ENCODE results near the gene LGR6. TPM values are rescaled to one million over a fixed set of nuclear protein-coding genes. Genes with fewer than 3 reads are reported as not detected.
A peak's percentile ranks its signal among the peaks of the same experiment; 100 is the strongest.

LGR6 gene
- total and polyA plus RNA-seq, 12 donors, result 0.06 to 1.0 (median 0.18) TPM; not detected in 3

DNA sequence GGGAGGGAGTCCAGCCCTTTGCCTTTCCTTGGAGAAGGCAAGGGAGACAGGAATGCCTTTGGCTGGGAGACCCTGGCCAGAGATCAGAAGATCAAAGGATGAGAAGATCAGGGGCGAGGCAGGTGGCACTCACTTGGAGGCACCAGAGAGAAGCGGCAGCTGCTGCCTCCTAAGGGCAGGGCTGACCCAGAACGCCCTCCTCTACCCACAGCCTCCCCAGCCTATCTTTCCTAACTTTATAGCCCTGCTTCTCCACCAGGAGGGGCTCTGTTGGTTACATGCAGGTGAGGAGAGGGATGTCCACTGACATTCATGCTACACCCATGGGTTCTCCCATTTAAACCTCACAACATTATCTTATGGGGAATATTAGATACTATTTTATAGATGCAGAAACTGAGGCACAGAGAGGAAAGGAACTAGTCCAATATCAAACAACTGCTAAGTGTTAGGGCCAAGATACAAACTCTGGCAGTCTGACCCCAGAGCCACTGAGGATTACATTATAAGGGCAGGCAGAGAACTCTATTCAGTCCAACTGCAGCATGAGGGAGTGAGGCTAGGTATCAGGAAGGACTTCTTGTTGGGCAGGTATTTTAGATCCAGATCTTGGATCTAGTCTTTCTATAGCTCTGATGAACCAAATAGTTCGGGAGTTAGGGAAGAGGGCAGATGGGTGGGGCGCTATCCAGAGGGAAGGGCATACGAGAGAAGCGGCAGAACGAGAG lies 19.9 kb downstream of the LGR6 start:
- no peaks in the 10 kb centered on the region for H3K4me1 ChIP-seq (replicated peaks in 1 of 2)
- DNase-seq, result no peak
- no peaks in the 10 kb centered on the region for H3K36me3 ChIP-seq (replicated peaks in 1 of 2)
- H3K27ac ChIP-seq, result no peak overlapping the region
- peak overlapping the region in 1 of 4 donors; percentile 42 for H3K4me3 ChIP-seq
- TF ChIP-seq, protein P1, sequence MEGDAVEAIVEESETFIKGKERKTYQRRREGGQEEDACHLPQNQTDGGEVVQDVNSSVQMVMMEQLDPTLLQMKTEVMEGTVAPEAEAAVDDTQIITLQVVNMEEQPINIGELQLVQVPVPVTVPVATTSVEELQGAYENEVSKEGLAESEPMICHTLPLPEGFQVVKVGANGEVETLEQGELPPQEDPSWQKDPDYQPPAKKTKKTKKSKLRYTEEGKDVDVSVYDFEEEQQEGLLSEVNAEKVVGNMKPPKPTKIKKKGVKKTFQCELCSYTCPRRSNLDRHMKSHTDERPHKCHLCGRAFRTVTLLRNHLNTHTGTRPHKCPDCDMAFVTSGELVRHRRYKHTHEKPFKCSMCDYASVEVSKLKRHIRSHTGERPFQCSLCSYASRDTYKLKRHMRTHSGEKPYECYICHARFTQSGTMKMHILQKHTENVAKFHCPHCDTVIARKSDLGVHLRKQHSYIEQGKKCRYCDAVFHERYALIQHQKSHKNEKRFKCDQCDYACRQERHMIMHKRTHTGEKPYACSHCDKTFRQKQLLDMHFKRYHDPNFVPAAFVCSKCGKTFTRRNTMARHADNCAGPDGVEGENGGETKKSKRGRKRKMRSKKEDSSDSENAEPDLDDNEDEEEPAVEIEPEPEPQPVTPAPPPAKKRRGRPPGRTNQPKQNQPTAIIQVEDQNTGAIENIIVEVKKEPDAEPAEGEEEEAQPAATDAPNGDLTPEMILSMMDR (IDR thresholded peaks at IDR 0.05), result no peak
- no peak for TF ChIP-seq POLR2A (IDR thresholded peaks at IDR 0.05)
- WGBS, 4 donors, result 45 to 51% (median 48%) methylated on average over 8 of the region's 8 CpGs
- peaks cover 23% of the 10 kb centered on the region for H3K27me3 ChIP-seq
- no peaks in the 10 kb centered on the region for H3K9me3 ChIP-seq (replicated peaks in 1 of 3)
- intact Hi-C loops (cut with DNase I), result no loop called here

DNA sequence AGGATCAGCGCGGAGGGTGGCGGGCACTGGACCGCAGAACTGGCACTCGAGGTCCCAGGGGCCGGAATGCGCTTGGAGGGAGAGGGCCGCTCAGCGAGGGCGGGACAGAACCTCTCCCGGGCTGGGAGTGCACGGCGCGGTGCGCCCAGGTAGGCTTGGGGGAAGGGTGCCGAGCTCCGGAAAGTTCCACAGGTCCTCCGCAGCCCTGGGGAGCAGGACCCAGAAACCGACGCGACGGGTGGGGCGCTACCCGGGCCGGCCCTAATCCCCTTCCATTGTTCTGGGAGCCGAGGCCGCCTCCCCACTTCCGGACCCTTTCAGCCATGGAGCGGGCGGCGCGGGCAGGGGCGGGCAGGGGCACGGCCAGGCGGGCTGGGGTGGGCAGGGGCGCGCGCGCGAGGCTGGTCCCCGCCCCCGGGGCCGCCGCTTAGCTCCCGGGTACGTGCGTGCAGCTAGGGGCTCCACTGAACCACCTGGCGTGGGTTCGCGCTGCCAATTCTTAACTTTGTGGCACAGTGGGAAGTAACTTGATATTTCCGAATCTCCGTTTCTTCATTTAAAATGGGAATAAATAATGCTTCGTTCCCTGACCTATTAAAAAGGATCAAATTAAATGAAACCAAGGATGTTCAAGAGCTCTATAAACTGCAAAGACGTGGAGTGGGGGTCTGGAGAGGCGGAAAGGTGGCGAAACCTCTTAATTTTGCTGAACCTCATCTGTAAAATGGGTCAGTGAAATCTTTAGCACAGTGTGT lies 20.7 kb downstream of the LGR6 start:
- Histone ChIP-seq H3K9me3 (replicated peaks in 1 of 3) (no peaks in the 10 kb centered on the region), H3K27ac (no peak overlapping the region), H3K4me1 (replicated peaks in 1 of 2) (no peaks in the 10 kb centered on the region), H3K4me3 (peak overlapping the region in 1 of 4 donors; percentile 42), H3K36me3 (replicated peaks in 1 of 2) (no peaks in the 10 kb centered on the region), H3K27me3 (peaks cover 28% of the 10 kb centered on the region)
- TF ChIP-seq POLR2A (IDR thresholded peaks at IDR 0.05), result no peak
- TF ChIP-seq, protein P1 (IDR thresholded peaks at IDR 0.05), result no peak
- intact Hi-C loops (cut with DNase I), result no loop called here
- DNase-seq, result no peak
- 6 to 19% (median 10%) methylated on average over 20 to 56 of the region's 56 CpGs for WGBS, 4 donors

DNA sequence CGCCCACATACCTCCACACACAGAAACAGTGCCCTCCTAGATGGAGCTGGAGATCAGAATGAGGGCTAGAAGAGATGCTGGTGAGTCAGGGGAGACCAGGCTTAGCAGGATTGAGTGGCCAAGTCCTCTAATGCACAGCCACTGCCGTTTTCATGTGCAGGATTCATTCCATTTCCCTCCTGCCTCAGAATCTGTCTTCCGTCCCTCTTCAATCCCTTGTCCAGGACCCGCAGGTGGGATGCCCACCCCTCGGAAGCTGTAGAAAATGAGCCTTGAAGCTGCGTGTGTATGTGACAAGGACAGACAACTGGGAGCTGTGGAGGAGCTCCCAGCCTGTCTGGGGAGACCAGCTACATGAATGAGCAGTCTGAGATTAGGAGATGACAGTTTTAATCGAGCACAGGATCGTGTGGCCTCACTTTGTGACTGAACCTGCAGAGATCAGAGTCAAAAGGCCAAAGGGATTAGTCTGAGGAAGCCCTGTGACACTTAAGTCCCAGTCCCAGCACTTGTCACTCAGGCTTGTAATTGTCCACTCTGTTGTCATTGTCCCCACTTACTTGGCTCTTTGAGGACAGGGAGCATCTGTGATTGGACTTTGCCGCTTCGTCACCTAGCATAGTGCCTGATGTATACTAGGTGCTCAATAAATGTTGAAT lies 22.0 kb downstream of the LGR6 start:
- no peak overlapping the region for H3K27ac ChIP-seq
- H3K4me3 ChIP-seq, result no peak overlapping the region
- TF ChIP-seq POLR2A (IDR thresholded peaks at IDR 0.05), result no peak
- TF ChIP-seq, protein P1 (IDR thresholded peaks at IDR 0.05), result no peak
- peaks cover 30% of the 10 kb centered on the region for H3K27me3 ChIP-seq
- DNase-seq, result no peak
- no peaks in the 10 kb centered on the region for H3K4me1 ChIP-seq (replicated peaks in 1 of 2)
- no peaks in the 10 kb centered on the region for H3K9me3 ChIP-seq (replicated peaks in 1 of 3)
- intact Hi-C loops (cut with DNase I), result no loop called here
- H3K36me3 ChIP-seq (replicated peaks in 1 of 2), result no peaks in the 10 kb centered on the region
- 77 to 79% (median 78%) methylated on average over 10 of the region's 10 CpGs for WGBS, 4 donors

DNA sequence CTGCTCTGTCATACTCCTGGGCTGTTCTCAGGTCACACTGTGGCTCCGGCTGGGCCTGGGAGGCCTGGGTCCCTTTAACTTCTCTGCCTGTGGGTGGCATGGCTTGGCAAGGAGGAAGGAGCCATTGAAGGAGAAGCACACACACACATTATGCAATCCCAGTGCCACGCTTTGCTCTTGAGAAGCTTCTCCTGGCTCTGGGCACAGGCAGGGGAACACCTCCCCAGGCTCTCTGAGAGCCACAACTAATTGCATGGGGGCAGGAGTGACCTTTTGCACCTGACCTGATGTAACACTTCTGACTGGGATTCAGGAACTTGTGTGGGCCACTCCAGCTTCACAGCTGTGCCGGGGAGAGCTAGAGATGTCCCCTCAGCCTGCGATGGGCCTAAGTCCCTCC lies 23.1 kb downstream of the LGR6 start:
- intact Hi-C loops (cut with DNase I), result no loop called here
- H3K4me1 ChIP-seq (replicated peaks in 1 of 2), result no peaks in the 10 kb centered on the region
- no peaks in the 10 kb centered on the region for H3K36me3 ChIP-seq (replicated peaks in 1 of 2)
- peaks cover 30% of the 10 kb centered on the region for H3K27me3 ChIP-seq
- DNase-seq, result no peak
- WGBS, 4 donors, result 54 to 83% (median 76%) methylated on average over 3 to 4 of the region's 4 CpGs
- H3K9me3 ChIP-seq (replicated peaks in 1 of 3), result no peaks in the 10 kb centered on the region
- TF ChIP-seq, protein P1 (IDR thresholded peaks at IDR 0.05), result no peak
- no peak for TF ChIP-seq POLR2A (IDR thresholded peaks at IDR 0.05)
- no peak overlapping the region for H3K4me3 ChIP-seq
- no peak overlapping the region for H3K27ac ChIP-seq
